Hematopoietic multipotent progenitor cell treated with erythropoietin and hydrocortisone succinate and interleukin-3 and kit ligand, for 15 days (in vitro differentiated cells): ENCODE measurements around the gene RPL7A.
A peak's percentile ranks its signal among the peaks of the same experiment; 100 is the strongest.
"Not testable (repeated sequence)": the region's sequence is repeated elsewhere in the genome, so short reads cannot be mapped to it uniquely, and the experiment has no call there.

ENCODE experiments used
- DNase-seq: peaks from one replicate; pipeline ENCODE4 v3.0.0-alpha.2; 2015; ENCODE audit warnings: low spot score

The RPL7A gene

DNA sequence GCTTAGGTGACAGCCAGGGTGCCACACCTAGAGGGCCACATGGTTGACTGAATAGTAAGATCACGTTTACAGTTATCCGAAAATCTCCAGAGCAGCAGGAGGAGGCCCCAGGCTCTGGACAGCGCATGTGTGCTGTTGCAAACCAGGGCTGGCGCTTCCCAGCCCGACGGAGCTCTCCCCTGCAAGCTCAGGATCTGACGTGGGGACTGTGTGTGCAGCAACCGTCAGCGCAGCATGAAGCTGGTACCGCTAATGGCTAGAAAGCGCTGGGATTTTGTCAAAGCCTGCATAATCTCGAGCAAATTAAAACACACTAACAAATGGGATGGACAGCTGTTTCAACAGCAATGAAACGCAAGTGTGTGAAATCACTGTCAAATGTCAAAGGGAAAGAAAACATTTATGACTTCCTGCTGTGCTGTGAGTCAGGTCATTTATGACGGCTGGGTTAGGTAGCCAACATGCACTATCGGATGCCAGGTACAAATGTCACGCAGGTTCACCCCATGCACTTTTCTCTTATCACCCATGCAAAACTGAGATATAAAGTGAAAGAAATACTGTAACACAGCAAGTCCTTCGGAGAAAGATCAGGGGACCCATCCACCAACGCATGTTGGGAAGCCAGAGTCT lies 20.3 kb downstream of the RPL7A start:
- no peak for DNase-seq

DNA sequence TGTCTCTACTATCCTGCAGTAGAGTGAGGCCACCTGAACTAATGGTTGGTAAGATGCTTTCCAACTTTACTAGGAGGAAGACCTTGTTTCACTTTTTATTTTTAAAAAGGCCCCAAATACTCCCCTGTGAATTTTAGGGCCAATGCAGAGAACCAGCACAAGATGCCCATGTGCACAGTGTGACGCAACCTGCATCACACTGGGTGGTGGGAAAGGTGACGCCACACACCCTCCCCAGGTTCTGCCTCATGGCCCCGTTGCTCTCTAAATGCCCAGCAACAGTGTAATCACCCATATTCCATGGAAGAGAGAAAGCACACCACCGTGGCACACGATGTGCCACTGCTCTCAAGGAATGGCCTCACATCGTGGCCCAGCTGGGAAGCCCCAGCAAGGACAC lies 21.4 kb downstream of the RPL7A start:
- DNase-seq: no peak

DNA sequence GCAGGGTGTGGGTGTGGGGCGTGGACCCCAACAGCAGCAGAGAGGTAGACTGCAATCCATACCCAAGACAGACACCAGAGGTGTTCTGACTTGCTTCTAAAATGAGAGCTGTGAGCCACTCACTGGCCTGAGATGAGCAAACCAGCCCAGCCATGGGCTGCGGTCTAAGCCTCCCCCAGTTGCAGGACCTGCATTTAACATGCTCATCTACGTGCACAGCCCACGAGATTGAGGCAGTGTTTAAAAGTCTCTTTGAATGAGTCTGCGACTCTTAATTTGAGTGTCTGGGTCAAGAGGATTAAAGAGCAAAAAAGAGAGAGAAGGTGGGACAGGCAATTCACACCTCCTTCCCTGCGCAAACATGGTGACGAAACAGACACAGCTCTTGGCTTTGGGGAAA lies 21.9 kb downstream of the RPL7A start:
- DNase-seq: no peak

DNA sequence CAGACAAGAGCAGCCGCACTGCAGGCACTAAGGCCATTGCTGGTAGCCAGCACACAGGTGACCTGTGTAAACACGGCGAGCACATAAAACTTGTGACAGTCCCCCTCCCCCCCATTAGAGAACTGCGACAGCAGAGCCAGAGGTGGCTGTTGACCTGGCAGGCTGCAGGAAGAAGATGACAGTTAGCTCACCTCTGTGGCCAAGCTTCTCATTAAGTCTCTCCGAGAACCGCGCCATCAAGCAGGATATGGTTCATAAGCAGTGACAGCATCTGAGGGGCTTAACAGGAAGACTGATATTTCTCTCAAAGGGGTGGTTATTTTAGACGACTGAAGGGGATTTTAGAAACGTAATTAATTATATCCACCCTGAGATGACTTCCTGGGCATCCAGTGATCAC lies 22.7 kb downstream of the RPL7A start:
- DNase-seq: no peak

DNA sequence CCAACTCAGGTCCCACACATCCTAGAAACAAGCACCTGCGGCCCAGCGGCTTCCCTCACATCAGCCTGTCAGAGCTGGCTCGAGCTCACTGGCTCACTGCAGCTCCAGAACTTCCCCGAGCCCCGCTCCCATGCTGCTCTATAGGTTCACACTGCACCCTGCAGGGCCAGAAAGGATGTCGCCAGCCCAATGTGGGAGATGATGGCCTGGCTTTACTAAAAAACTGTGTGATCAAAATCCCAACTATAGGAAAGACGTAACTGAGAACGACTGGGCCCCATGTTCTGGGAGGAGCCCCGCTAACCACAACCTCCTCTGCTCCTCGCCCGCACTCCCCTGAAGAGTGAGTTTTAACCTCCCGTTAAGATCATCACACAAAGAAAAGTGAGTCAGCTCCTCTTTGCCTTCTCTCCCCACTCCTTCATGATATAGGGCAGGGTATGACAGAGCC lies 23.3 kb downstream of the RPL7A start:
- DNase-seq: no peak

DNA sequence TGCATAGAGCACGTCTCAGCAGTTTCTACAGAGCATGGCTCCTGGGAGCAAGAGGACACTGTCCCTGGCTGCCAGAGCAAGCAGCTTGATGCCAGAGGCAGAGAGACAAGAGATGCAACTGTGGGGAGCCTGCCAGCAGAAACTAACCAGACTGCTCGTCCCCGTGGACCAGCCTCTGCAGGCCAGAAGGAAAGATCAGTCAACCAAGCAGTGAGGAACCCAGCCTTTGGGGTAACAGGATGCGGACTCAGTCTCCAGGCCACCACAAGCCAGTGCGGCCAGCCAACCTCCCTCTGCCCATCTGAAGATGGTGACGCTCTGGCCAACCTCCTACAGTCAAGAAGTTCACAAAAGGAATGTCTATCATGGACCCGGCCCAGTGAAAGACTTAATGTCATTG lies 24.1 kb downstream of the RPL7A start:
- no peak for DNase-seq

DNA sequence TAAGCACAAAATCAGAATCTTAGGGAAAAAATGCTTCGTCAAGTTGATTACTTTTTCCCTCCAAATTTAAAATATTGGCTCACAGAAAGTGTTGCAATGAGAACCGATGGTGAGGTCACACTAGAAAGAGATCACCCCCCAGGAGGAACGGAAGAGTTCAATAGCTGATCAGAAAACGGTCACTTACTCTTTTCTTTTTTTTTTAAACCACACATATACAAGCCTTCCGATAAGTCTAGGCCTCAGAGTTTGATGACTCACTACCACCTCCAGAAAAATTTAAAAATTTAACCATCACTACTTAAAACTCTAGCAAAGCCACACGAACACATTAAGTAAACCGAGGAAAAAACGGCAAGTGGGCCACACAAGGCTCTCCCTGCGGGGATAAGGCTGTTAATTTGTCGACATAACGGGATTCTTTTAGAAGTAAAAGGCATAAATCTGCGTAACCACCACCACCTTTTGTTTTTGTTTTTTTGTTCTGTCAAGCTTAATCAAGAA lies 26.6 kb downstream of the RPL7A start:
- DNase-seq: peak; percentile 46

DNA sequence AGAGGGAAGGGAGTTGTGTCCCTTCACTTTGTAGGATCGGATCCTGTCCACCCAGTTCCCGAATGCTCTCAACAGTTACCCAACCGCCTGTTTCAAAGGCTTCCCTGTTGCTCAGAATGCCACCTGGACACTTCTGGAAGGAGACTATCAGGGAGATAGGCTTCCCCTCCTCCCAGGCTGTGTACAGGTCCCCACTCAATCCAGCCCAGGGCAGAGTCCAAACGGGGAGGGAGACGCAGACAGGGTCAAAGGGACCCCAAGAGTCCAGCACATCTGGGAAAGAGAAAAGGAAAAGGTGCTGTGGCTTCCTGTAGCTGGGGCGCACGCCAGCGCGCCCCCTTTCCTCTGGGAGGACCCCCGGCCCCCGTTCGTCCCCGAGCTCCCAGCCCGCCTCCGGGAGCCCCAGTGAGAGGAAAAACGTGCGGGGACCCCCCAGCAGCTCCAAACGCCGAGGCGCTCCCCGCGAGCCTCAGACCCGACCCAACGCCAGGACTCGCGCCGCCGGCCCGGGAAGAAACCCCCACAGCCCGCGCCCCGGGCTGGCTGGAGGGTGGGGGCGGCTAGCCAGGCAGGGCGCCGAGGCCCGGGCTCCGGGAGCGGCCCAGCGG lies 27.2 kb downstream of the RPL7A start:
- DNase-seq: peak; percentile 35

DNA sequence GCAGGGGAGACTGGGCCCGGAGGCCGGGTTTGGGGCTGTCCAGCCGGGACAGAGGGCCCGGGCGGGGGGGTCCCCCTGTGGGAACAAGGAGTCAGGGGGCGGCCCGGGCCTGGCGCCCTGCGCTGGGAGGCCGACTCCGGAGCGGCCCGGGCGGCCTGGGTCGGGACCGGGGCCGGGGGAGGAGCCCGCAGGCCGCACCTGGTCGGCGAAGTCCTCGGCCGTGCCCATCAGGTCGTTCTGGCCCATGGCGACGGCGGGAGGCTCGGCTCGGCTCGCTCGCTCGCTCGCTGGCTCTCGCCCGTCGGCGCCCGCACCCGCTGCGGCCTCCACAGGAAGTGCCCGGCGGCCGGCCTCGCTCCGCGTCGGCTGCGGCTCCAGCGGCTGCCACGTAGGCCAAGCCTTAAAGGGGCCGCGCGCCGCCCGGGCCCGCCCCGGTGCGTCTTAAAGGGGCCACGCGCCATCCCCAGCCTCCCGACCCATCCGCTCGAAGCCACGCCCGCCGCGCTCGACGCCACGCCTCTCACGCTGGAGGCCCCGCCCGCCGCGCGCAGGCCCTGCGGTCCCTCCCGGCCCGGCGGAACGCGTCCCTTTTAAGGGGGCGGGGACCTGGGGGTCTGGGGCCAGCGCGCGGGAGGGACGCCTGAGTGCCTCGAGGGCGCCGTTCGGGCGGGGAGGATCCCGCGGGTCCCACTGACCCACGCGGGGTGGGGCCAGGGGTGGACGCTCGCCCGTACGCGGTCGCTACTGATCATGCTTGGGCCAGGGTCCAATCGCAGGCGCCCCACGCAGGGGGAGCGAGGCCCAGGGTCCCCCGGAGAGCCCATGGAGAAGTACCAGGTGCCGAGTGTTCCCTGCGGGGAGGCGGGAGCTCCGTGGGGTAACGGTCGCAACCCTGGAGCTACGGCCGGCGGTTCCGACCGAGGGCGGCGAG lies 28.0 kb downstream of the RPL7A start, which contains the start of the genes STKLD1 and SURF4:
STKLD1 (plus strand) TSS at position 643 of the 931 bp plus-strand sequence; CDS start at position 751, 108 bp downstream.
SURF4 (minus strand) TSS at position 337 of the 931 bp plus-strand sequence; CDS start at position 246, 91 bp downstream.
- peak; percentile 95 for DNase-seq

DNA sequence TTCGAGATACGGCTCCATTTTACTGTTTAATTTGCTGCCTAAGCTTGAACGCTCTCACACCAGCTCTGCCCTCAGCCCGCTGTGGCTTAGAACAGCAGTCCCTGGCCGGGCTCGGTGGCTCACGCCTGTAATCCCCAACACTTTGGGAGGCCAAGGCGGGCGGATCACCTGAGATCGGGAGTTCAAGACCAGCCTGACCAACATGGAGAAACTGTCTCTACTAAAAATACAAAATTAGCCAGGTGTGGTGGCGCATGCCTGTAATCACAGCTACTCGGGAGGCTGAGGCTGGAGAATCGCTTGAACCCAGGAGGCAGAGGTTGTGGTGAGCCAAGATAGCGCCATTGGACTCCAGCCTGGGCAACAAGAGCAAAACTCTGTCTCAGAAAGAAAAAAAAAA lies 29.3 kb downstream of the RPL7A start:
- not testable (repeated sequence) for DNase-seq

DNA sequence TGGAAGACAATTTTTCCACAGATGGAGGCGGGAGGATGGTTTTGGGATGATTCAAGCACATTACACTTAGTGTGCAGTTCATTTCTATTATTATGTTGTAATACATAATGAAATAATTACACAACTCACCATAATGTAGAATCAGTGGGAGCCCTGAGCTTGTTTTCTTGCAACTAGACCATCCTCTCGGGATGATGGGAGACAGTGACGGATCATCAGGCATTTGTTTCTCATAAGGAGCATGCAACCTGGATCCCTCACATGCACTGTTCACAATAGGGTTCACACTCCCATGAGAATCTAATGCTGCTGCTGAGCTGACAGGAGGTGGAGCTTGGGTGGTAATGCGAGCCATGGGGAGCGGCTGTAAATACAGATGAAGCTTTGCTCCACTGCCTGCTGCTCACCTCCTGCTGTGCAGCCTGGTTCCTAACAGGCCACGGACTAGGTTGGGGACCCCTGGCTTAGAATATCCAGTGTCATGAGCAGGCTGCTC lies 29.8 kb downstream of the RPL7A start:
- no peak for DNase-seq

DNA sequence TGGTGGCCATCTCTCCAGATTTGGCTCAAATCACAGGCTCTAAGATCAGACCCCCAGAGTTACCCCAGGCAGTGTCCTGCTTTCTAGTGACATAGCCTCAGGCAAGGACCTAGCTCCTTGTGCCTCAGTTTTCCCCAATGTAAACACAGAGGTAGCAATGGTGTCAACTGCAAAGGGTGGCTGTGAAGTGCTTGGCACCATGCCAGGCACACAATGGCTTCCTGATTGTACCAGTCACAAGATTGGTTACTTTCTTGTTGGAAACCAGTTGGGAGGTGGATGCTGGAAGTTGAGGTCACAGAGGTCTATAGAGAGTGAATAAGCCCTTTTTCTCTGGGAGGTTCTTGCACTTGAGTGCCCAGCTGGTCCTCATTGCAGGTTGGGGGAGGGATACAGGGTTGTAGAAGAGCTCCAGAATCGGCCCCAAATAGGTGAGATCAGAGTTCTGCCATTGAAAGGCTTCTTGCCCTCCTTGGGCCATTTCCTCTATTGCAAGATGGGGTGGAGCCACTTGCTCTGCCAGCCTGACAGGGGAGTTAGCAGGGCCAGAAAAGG lies 30.5 kb downstream of the RPL7A start:
- DNase-seq: no peak

DNA sequence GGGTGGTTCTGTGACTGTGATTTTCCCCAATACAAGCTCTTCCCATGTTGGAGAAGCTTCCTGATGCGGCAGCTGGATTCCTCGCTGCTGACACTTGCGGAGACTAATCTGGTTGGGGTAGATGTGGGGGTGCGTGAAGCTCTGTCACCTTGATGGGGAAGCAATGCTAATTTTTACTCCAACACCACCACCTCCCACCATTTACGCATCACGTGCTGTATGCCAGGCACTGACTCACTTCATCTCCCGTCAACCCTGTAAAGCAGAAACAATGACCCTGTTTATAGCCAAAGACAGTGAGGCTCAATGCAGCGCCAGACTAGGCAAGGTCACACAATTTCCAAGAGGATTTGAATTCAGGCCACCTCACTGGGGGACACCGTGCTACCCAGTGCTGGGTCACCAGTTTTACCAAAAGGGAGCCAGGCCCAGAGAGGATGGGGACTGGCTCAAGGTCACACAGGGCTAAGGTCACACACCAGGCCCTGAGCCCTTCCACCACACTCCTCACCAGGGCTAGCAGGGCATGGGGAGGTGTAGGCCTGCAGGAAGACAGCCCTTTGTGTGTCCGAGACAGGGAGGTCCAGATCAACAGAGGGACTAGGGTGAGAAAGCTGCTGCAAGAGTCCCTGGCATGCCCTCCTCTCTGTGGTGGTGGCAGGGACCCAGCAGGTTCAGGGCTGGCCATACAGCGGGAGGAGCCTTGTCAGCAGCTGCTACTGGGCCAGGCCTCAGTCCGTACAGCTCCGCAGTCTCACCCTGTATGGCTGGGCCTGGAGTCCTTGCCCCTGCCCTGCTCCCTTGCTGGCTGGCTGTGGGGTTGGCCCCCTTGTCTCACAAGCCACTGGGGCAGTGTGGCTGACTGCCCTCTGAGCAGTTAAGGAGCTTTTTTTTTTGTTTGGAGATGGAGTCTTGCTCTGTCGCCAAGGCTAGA lies 31.4 kb downstream of the RPL7A start:
- no peak for DNase-seq

DNA sequence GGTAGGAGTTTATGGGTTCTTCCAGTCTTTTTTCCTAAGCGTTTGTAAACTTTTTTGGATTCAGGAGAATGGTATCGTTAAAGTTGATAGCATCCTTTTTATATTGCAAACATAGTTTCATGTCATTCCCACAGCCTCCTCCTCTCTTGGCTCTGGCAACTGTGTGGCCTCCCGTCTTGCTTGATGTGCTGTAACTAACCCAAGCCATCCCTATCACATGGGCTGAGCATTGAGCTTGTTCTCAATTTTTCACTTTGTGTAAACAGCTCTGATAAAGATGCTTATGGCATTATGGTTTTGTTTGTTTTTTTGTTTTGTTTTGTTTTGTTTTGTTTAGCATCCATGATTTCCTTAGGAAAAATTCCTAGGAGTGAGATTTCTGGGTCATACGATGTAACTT lies 32.7 kb downstream of the RPL7A start:
- no peak for DNase-seq

DNA sequence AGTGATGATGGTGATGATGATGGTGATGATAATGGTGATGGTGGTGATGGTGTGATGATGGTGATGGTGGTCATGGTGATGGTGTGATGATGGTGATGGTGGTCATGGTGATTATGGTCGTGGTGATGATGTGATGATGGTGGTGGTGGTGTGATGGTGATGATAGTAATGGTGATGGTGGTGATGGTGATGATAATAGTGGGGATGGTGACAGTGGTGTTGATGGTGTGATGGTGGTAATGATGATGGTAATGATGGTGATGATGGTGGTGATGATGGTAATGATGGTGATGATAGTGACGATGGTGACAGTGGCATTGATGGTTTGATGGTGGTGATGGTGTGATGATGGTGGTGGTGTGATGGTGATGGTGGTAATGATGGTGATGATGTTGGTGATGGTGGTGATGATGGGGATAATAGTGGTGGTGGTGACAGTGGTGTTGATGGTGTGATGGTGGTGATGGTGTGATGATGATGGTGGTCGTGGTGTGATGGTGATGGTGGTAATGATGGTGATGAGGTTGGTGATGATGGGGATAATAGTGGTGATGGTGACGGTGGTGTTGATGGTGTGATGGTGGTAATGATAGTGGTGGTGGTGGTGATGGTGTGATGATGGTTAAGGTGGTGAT lies 34.6 kb downstream of the RPL7A start:
- no peak for DNase-seq

DNA sequence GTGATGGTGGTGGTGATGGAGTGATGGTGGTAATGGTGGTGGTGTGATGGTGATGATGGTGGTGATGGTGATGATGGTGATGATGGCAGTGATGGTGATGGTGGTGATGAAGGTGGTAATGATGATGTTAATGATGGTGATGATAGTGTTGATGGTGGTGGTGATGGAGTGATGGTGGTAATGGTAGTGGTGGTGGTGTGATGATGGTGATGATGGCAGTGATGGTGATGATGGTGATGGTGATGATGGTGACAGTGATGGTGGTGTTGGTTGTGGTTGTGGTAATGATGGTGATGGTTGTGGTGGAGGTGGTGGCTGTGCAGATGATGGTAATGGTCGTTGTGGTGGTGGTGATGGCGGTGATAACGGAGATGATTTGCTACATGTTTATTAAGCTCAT lies 35.4 kb downstream of the RPL7A start:
- no peak for DNase-seq

DNA sequence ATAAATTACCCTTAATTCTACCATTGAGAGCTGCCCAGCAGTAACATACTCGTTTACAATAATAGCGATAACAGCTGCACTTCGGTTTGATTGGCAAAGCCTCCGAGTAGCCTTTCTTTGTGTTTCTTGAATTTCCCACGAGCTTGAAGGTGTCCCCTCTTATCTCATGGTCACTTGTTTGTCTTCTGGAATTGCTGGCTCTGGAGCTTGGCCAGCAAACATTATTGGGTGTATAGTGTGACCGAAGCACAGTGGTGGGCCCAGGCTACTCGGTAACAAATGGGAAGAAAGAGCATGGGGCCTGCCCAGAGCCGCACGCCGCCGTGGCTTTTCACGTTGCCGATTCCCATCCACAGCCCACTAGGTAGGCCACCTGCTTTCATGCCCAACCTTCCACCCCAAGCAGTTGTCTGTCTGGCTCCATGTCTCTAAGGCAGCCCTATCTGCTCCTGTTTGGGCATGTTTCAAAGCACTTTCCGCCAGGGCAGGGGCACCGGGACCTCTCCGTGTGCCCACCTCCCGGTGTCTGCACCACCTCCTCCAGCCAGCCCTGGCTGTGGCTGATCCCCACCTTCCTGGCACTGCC lies 36.8 kb downstream of the RPL7A start:
- DNase-seq: no peak

DNA sequence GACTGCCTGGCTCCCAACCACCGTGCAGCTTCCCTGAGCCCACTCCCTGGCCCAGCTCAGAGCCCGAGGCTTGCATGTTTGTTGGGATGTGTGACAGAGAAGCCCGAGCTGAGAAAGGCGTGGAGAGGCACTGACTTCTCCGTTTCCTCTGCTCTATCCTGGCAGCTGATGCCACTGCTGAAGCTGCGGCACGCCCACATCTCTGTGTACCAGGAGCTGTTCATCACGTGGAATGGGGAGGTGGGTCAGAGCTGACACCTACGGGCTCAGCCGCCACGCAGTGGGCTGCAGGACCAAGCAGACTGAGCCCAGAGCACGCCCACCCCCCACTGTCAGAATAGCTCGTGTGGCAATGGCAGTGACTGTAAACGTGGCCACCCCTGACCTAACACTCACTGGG lies 37.4 kb downstream of the RPL7A start:
- DNase-seq: no peak

DNA sequence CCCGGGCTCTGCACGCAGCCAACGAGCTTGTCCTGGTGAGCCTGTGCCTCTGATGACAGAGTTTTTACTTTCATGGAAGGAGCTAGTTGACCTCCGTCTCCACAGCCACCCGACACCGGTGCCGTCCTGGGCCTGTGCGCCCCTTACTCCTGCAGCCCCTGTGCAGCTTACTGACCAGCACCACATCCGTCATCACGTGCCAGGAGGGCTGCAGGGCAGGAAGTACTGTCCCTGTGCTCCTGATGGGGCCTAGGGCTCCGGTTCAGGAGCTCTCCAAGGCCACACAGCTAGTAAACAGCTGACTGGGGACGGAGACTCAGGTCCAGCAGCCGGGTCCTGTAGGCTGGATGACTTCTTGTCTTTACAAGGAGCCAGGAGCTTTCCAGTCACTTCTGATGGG lies 38.3 kb downstream of the RPL7A start:
- no peak for DNase-seq

DNA sequence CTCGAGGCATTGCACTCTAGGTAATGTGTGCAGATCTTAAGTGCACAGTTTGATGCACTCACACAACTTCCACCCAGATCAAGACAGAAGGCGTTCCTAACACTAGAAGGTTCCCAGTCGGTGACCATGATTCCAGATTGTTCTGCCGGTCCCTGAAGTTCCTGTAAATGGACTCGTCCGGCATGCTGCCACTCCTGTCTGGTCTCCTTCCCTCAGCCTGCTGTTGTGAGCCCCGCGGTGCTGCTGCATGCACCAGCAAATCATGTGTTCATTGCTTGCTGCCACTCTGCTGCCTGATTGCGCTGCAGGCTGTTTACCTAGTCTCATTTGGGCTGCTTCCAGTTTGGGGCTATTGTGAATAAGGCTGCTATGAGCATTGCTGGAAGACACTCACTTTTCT lies 39.7 kb downstream of the RPL7A start:
- DNase-seq: no peak
